Activated T-helper 1 cell treated with anti-CD3 and anti-CD28 coated beads, Interleukin-12 subunit alpha, Interleukin-12 subunit beta, Interleukin-2, Interleukin-4 antibody, amounts not matched to agents 30 ng/mL and 10 ng/mL and 1 ng/mL, durations not matched to agents 14 hours and 24 hours and 36 hours (primary cell): ENCODE results near the gene LIME1. TPM values are rescaled to one million over a fixed set of nuclear protein-coding genes. Genes with fewer than 3 reads are reported as not detected.

Experiments used
- total RNA-seq: library from RNA; stranded (reverse); gene quantifications from 2 replicates; pipeline ENCODE4 v1.2.3, GENCODE V29; 2022

Gene LIME1
- total RNA-seq, 1 donor from 2014 or later = 12.1 TPM

Other genes with a start within 250 kb of the LIME1 start
- gene EEF1A2, start 237.6 kb upstream of the LIME1 start, total RNA-seq = 0.80 and 1.1 TPM in 2 replicates
- gene PPDPF, start 215.9 kb upstream of the LIME1 start, total RNA-seq = 117 and 122 TPM in 2 replicates
- gene PTK6, start 199.3 kb upstream of the LIME1 start, total RNA-seq = 0.16 and 0.29 TPM in 2 replicates
- not detected in 2 replicates for gene SRMS, start 188.9 kb upstream of the LIME1 start, total RNA-seq
- gene FNDC11, start 182.5 kb upstream of the LIME1 start, total RNA-seq = 0.15 and 0.26 TPM in 2 replicates
- 17.9 and 18.9 TPM in 2 replicates for gene HELZ2, start 162.4 kb upstream of the LIME1 start, total RNA-seq
- 13.4 and 13.7 TPM in 2 replicates for gene GMEB2, start 109.6 kb upstream of the LIME1 start, total RNA-seq
- 5.3 and 5.5 TPM in 2 replicates for gene STMN3, start 83.2 kb upstream of the LIME1 start, total RNA-seq
- gene RTEL1, start 78.4 kb upstream of the LIME1 start, total RNA-seq = 54.4 and 55.5 TPM in 2 replicates
- not detected in 2 replicates for gene TNFRSF6B, start 40.0 kb upstream of the LIME1 start, total RNA-seq
- gene ARFRP1, start 28.7 kb upstream of the LIME1 start, total RNA-seq = 71.8 and 73.5 TPM in 2 replicates
- gene ZGPAT, start 28.6 kb upstream of the LIME1 start, total RNA-seq = 34.5 and 36.7 TPM in 2 replicates
- 34.7 and 38.3 TPM in 2 replicates for gene SLC2A4RG, start 3.1 kb downstream of the LIME1 start, total RNA-seq
- gene ZBTB46, start 94.6 kb downstream of the LIME1 start, total RNA-seq = 1.1 and 1.2 TPM in 2 replicates
- gene ABHD16B, start 124.8 kb downstream of the LIME1 start, total RNA-seq = not detected in 2 replicates
- gene TPD52L2, start 128.6 kb downstream of the LIME1 start, total RNA-seq = 65.9 and 73.2 TPM in 2 replicates
- 47.5 and 48.2 TPM in 2 replicates for gene DNAJC5, start 158.5 kb downstream of the LIME1 start, total RNA-seq
- gene UCKL1, start 219.8 kb downstream of the LIME1 start, total RNA-seq = 48.7 and 49.3 TPM in 2 replicates
- gene ZNF512B, start 233.3 kb downstream of the LIME1 start, total RNA-seq = 28.0 and 28.3 TPM in 2 replicates
- gene SAMD10, start 243.0 kb downstream of the LIME1 start, total RNA-seq = 29.4 and 34.9 TPM in 2 replicates
- gene PRPF6, start 244.5 kb downstream of the LIME1 start, total RNA-seq = 82.3 and 83.6 TPM in 2 replicates